ENCODE data around the gene CAMP. TPM values are rescaled to one million over a fixed set of nuclear protein-coding genes. Genes with fewer than 3 reads are reported as not detected.

Gene CAMP
- total and polyA plus RNA-seq, 2 donors from 2014 or later, result not detected

DNA sequence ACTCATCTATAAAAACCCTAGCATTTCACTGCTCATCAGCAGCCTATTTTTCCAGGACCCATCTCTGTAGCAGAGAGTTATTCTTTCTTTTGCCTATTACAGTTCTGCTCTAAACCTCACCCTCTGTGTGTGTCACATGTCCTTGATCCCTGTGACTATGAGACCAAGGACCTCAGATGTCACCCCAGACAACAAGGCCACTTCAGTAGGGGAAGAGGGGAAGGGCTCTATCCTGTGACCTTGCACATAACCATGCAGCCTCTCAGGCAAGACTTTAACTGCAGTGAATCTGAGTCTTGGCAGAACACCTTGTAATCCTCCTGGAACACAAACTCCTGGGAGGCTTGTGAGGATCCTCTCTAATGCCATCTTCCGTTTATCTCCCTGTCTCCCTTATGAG lies 13.2 kb downstream of the CAMP start:
- peaks cover 0 to 9% (median 0%) of the 10 kb centered on the region in 3 donors for H3K4me1 ChIP-seq (ENCODE audit: control insufficient read depth in 2 of 3, insufficient read depth in 2 of 3, low read depth in 1 of 3, low read length in 3 of 3)
- no peaks in the 10 kb centered on the region for H3K9me3 ChIP-seq (ENCODE audit: control insufficient read depth in 2 of 3, insufficient read depth in 1 of 3, low read length in 3 of 3)
- no peaks in the 10 kb centered on the region for H3K27me3 ChIP-seq (ENCODE audit: control insufficient read depth, insufficient read depth, low read length)
- FAIRE-seq, result no peak
- H3K36me3 ChIP-seq (ENCODE audit: control insufficient read depth in 2 of 3, insufficient read depth in 3 of 3, low read length in 3 of 3), result no peaks in the 10 kb centered on the region
- no peak for DNase-seq
- H3K4me3 ChIP-seq (ENCODE audit: low read length in 3 of 3), result no peak overlapping the region
- intact Hi-C loops (cut with DNase I), result no loop called here
- TF ChIP-seq, protein P1, sequence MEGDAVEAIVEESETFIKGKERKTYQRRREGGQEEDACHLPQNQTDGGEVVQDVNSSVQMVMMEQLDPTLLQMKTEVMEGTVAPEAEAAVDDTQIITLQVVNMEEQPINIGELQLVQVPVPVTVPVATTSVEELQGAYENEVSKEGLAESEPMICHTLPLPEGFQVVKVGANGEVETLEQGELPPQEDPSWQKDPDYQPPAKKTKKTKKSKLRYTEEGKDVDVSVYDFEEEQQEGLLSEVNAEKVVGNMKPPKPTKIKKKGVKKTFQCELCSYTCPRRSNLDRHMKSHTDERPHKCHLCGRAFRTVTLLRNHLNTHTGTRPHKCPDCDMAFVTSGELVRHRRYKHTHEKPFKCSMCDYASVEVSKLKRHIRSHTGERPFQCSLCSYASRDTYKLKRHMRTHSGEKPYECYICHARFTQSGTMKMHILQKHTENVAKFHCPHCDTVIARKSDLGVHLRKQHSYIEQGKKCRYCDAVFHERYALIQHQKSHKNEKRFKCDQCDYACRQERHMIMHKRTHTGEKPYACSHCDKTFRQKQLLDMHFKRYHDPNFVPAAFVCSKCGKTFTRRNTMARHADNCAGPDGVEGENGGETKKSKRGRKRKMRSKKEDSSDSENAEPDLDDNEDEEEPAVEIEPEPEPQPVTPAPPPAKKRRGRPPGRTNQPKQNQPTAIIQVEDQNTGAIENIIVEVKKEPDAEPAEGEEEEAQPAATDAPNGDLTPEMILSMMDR (IDR thresholded peaks at IDR 0.05; ENCODE audit: borderline replicate concordance, extremely low read depth, insufficient read depth), result no peak
- H3K27ac ChIP-seq (ENCODE audit: low read depth in 2 of 2, low read length in 2 of 2), result no peak overlapping the region
- H3K9ac ChIP-seq (ENCODE audit: low read length in 3 of 3), result no peak overlapping the region

DNA sequence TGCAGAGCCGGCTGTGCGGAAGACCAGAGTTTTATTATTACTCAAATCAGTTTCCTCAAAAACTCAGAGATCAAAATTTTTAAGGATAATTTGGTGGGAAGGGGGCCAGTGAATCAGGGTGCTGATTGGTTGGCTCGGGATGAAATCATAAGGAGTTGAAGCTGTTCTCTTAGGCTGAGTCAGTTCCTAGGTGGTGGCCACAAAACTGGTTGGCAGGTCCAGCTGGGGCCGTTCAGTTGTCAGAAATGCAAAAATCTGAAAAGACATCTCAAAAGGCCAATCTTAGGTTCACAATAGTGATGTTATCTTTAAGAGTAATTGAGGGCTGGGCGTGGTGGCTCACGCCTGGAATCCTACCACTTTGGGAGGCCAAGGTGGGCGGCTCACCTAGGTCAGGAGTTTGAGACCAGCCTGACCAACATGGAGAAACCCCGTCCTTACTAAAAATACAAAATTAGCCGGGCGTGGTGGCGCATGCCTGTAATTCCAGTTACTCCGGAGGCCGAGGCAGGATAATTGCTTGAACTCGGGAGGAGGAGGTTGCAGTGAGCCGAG lies 15.3 kb downstream of the CAMP start:
- TF ChIP-seq, protein P1 (IDR thresholded peaks at IDR 0.05; ENCODE audit: borderline replicate concordance, extremely low read depth, insufficient read depth), result no peak
- FAIRE-seq, result no peak
- Histone ChIP-seq H3K36me3 (ENCODE audit: control insufficient read depth in 2 of 3, insufficient read depth in 3 of 3, low read length in 3 of 3) (no peaks in the 10 kb centered on the region), H3K27me3 (ENCODE audit: control insufficient read depth, insufficient read depth, low read length) (no peaks in the 10 kb centered on the region), H3K9ac (ENCODE audit: low read length in 3 of 3) (no peak overlapping the region), H3K4me1 (ENCODE audit: control insufficient read depth in 2 of 3, insufficient read depth in 2 of 3, low read depth in 1 of 3, low read length in 3 of 3) (peaks cover 0 to 3% (median 0%) of the 10 kb centered on the region in 3 donors), H3K9me3 (ENCODE audit: control insufficient read depth in 2 of 3, insufficient read depth in 1 of 3, low read length in 3 of 3) (no peaks in the 10 kb centered on the region), H3K27ac (ENCODE audit: low read depth in 2 of 2, low read length in 2 of 2) (no peak overlapping the region), H3K4me3 (ENCODE audit: low read length in 3 of 3) (no peak overlapping the region)
- intact Hi-C loops (cut with DNase I), result no loop called here
- no peak for DNase-seq

DNA sequence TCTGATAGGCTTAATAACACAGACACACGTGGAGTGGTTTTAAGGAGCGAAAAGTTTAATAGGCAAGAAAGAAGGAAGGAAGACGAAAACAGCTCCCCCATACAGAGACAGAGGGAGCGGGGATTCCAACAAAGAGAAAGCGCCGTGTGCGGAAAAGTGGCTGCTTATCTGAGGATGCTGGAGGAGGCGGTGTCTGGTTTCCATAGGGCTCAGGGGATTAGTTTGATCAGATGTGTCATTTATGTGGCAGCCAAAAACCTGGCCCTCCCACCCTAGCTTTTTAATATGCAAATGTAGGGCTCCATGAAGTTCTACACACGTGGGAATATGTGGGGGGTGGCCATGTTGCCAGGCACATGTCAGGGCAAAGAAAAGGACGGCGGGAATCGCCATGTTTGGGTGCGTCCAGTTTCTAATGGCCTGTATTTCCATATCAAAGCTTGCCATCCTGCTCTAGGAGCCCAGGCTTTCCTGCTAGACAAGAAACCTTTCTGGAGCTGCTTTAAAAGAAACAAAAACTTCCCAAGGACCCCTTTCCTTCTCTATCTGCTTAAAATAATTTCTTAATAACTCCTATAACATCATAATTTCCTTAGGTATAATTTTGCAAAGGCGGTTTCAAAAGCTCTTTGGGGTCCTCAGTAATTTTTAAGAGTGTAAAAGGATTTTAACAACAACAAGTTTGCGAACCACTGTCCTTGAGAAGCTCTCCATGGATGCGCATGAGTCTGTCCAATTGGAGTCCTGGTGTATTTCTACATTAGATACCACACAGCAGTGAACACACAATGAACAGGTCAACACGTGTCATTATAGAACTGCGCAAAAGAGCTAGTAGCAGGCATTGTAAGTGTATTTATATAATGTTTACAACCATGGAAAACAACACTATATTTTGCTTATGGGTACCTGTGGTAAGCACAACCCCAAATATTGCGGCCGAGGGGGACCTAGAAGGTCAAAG lies 17.0 kb downstream of the CAMP start:
- peak overlapping the region; percentile 84 to 92 (median 92) for H3K4me3 ChIP-seq (ENCODE audit: low read length in 3 of 3)
- H3K4me1 ChIP-seq (ENCODE audit: control insufficient read depth in 2 of 3, insufficient read depth in 2 of 3, low read depth in 1 of 3, low read length in 3 of 3), result peaks cover 0 to 3% (median 0%) of the 10 kb centered on the region in 3 donors
- H3K9me3 ChIP-seq (ENCODE audit: control insufficient read depth in 2 of 3, insufficient read depth in 1 of 3, low read length in 3 of 3), result no peaks in the 10 kb centered on the region
- H3K36me3 ChIP-seq (ENCODE audit: control insufficient read depth in 2 of 3, insufficient read depth in 3 of 3, low read length in 3 of 3), result no peaks in the 10 kb centered on the region
- intact Hi-C loops (cut with DNase I), result no loop called here
- H3K27ac ChIP-seq (ENCODE audit: low read depth in 2 of 2, low read length in 2 of 2), result peak overlapping the region; percentile 47 to 74
- peak overlapping the region in 2 of 3 donors; percentile 37 to 55 for H3K9ac ChIP-seq (ENCODE audit: low read length in 3 of 3)
- FAIRE-seq (no peak), DNase-seq (peak in 1 of 5 donors; percentile 50)
- H3K27me3 ChIP-seq (ENCODE audit: control insufficient read depth, insufficient read depth, low read length), result no peaks in the 10 kb centered on the region
- TF ChIP-seq, protein P1 (IDR thresholded peaks at IDR 0.05; ENCODE audit: borderline replicate concordance, extremely low read depth, insufficient read depth), result no peak

All from kidney (tissue), 14 donors.